Esophagus muscularis mucosa (tissue), 3 donors: Measurements from ENCODE around the gene DDX56.

Experiments used
- POLR2A ChIP-seq: fragments of 450-650 bp; IDR thresholded peaks from one replicate; pipeline ENCODE4 v1.6.1; 2017; ENCODE audit warnings: antibody characterized with exemption, moderate library complexity, mild to moderate bottlenecking, low read depth
- TF ChIP-seq, protein P1 (sequence below), 3 experiments: fragments of 200-600 bp in 2 of 3; fragments of 450-650 bp in 1 of 3; sonication (generic) in 2 of 3; IDR thresholded peaks; one replicate each; pipeline ENCODE4 v1.5.1; 2017 to 2019; ENCODE audit warnings: antibody characterized with exemption in 3 of 3, mild to moderate bottlenecking in 2 of 3, moderate library complexity in 1 of 3

DNA sequence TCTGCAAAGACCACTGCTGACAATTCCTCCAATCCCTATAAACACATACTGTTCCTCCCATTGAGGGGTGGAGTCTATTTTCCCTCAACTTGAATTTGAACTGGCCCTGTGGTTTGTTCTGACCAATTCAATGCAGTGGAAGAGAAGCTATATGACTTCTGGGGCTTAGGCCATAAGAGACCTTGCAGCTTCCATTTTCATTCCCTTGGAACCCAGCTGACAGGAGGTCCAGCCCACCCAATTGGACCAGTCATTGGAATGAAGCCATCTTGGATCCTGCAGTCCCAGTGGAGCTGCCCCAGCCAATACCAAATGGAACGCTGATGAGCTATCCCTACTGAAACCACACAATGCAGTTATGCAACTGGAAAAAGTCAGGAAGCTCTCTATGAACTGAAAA, 17.2 kb upstream of the DDX56 start:
- no peak for TF ChIP-seq POLR2A
- TF ChIP-seq, protein P1, sequence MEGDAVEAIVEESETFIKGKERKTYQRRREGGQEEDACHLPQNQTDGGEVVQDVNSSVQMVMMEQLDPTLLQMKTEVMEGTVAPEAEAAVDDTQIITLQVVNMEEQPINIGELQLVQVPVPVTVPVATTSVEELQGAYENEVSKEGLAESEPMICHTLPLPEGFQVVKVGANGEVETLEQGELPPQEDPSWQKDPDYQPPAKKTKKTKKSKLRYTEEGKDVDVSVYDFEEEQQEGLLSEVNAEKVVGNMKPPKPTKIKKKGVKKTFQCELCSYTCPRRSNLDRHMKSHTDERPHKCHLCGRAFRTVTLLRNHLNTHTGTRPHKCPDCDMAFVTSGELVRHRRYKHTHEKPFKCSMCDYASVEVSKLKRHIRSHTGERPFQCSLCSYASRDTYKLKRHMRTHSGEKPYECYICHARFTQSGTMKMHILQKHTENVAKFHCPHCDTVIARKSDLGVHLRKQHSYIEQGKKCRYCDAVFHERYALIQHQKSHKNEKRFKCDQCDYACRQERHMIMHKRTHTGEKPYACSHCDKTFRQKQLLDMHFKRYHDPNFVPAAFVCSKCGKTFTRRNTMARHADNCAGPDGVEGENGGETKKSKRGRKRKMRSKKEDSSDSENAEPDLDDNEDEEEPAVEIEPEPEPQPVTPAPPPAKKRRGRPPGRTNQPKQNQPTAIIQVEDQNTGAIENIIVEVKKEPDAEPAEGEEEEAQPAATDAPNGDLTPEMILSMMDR (IDR thresholded peaks at IDR 0.05), result no peak
